Measurements from ENCODE around the gene IGF2BP2.

IGF2BP2 gene

DNA sequence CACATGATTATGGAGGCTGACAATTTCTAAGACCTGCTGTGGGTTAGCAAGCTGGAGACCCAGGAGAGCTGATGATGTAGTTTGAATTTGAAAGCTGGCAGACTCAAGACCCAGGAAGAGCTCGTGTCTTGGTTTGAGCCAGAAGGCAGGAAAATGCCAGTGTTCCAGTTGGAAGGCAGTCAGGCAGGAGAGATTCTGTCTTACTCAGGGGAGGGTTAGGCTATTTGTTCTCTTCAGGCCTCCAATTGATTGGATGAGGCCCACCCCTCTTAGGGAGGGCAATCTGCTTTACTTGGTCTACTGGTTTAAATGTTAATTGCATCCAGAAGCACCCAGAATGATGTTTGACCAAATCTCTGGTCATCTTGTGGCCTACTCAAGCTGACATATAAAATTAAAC lies 40.4 kb upstream of the IGF2BP2 start:
- H3K4me3 ChIP-seq (ENCODE audit: low read depth, low read length) = no peak overlapping the region
- DNase-seq (ENCODE audit: low read depth) = no peak
- TF ChIP-seq POLR2A (IDR thresholded peaks at IDR 0.05; ENCODE audit: extremely low read depth, insufficient read length) = no peak

DNA sequence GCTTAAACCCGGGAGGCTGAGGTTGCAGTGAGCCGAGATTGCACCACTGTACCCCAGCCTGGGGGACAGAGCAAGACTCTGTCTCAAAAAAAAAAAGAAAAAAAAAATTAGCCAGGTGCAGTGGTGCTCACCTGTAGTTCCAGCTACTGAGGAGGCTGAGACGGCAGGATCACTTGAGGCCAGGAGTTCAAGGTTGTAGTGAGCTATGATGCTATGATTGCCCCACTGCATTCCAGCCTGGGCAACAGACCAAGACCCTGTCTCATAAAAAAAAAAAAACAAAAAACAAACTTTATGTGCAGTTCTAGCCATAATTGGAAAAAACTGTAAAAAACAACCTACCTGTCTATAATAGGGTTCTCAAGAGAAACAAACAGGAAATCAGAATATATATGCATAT lies 39.9 kb upstream of the IGF2BP2 start:
- DNase-seq (ENCODE audit: low read depth) = no peak
- H3K4me3 ChIP-seq (ENCODE audit: low read depth, low read length) = no peak overlapping the region
- TF ChIP-seq MYC (IDR thresholded peaks at IDR 0.05; ENCODE audit: low read depth, low read length) = no peak
- TF ChIP-seq, protein P1, sequence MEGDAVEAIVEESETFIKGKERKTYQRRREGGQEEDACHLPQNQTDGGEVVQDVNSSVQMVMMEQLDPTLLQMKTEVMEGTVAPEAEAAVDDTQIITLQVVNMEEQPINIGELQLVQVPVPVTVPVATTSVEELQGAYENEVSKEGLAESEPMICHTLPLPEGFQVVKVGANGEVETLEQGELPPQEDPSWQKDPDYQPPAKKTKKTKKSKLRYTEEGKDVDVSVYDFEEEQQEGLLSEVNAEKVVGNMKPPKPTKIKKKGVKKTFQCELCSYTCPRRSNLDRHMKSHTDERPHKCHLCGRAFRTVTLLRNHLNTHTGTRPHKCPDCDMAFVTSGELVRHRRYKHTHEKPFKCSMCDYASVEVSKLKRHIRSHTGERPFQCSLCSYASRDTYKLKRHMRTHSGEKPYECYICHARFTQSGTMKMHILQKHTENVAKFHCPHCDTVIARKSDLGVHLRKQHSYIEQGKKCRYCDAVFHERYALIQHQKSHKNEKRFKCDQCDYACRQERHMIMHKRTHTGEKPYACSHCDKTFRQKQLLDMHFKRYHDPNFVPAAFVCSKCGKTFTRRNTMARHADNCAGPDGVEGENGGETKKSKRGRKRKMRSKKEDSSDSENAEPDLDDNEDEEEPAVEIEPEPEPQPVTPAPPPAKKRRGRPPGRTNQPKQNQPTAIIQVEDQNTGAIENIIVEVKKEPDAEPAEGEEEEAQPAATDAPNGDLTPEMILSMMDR (IDR thresholded peaks at IDR 0.05; ENCODE audit: low read depth, low read length) = no peak
- no peak for TF ChIP-seq POLR2A (IDR thresholded peaks at IDR 0.05; ENCODE audit: extremely low read depth, insufficient read length)
- TF ChIP-seq, protein P2, sequence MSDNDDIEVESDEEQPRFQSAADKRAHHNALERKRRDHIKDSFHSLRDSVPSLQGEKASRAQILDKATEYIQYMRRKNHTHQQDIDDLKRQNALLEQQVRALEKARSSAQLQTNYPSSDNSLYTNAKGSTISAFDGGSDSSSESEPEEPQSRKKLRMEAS (IDR thresholded peaks at IDR 0.05; ENCODE audit: low read depth, low read length) = no peak

DNA sequence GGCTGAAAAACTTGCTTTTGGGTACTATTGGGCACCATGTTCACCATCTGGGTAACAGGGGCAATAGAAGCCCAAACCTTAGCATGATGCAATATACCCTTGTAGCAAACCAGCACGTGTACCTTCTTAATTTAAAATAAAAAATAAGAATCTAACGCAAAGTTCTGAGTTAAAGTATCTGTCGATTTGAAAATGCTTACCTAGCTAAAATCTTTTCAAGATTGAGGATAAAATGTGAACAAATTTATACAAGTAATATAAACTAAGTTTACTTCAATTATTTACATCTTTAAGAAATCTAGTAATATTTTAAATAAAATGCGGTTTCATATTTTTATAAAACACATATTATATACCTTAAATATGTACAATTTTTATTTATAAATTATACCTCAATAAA lies 38.1 kb upstream of the IGF2BP2 start:
- TF ChIP-seq MYC (IDR thresholded peaks at IDR 0.05; ENCODE audit: low read depth, low read length) = no peak
- TF ChIP-seq, protein P2 (IDR thresholded peaks at IDR 0.05; ENCODE audit: low read depth, low read length) = no peak
- TF ChIP-seq, protein P1 (IDR thresholded peaks at IDR 0.05; ENCODE audit: low read depth, low read length) = no peak
- TF ChIP-seq POLR2A (IDR thresholded peaks at IDR 0.05; ENCODE audit: extremely low read depth, insufficient read length) = no peak
- H3K4me3 ChIP-seq (ENCODE audit: low read depth, low read length) = no peak overlapping the region
- DNase-seq (ENCODE audit: low read depth) = no peak

DNA sequence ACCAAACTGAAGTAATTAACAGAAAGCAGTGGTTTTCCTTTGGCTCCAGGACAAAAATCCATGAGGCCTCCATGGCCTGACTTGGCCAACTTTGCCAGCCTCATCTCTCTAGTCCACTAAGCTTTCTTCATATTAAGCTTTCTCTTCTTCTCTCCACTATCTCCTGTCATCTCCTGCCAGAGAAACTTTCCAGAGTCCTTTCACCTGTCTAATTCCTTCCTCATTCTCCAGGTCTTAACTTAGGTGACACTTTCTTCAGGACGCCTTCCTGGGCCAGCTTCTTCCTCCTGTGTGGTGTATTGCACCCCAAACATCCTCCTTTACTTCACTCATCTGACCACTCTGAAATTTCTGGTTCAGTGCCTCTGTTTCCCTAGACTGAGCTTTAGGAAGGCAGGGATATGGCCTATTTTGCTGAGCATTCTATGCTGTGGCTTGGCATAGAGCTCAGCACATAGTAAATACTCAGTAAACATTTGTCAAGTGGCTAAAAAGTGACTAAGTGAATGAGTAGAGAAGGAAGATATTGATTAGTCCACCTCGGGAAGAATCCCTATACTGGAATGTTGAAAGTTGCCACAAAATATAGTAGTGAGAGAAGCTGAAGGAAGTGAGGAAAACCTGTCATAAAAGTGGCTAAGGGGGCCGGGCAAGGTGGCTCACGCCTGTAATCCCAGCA lies 34.6 kb upstream of the IGF2BP2 start:
- no peak for DNase-seq (ENCODE audit: low read depth)
- no peak for TF ChIP-seq MYC (IDR thresholded peaks at IDR 0.05; ENCODE audit: low read depth, low read length)
- TF ChIP-seq, protein P1 (IDR thresholded peaks at IDR 0.05; ENCODE audit: low read depth, low read length) = no peak
- no peak for TF ChIP-seq POLR2A (IDR thresholded peaks at IDR 0.05; ENCODE audit: extremely low read depth, insufficient read length)
- TF ChIP-seq, protein P2 (IDR thresholded peaks at IDR 0.05; ENCODE audit: low read depth, low read length) = no peak

DNA sequence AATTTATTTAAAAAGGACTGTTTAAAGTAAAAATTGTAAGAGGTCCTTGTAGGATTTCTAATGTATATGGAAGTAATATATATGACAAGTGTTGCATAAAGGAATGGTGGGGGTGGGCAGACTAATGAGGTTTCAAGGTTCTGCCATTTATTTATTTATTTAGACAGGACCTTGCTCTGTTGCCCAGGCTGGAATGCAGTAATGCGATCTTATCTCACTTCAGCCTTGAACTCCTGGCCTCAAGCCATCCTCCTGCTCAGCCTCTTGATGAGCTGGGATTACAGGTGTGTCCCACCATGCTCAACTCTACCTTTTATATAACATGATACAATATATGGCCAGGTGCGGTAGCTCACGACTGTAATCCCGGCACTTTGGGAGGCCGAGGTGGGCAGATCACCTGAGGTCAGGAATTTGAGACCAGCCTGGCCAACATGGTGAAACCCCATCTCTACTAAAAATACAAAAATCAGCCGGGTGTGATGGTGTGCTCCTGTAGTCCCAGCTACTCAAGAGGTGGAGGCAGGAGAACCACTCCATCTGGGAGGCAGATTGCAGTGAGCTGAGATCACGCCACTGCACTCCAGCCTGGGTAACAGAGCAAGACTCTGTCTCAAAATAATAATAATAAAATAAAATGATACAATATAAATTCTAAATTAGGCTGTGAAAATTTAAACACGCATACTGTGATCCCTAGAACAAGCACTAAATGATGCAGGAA lies 33.8 kb upstream of the IGF2BP2 start:
- TF ChIP-seq POLR2A (IDR thresholded peaks at IDR 0.05; ENCODE audit: extremely low read depth, insufficient read length) = no peak
- DNase-seq (ENCODE audit: low read depth) = no peak
- H3K4me3 ChIP-seq (ENCODE audit: low read depth, low read length) = no peak overlapping the region

More for the DNA sequence above, 34.6 kb upstream of the IGF2BP2 start:
- no peak overlapping the region for H3K4me3 ChIP-seq (ENCODE audit: low read depth, low read length)

DNA sequence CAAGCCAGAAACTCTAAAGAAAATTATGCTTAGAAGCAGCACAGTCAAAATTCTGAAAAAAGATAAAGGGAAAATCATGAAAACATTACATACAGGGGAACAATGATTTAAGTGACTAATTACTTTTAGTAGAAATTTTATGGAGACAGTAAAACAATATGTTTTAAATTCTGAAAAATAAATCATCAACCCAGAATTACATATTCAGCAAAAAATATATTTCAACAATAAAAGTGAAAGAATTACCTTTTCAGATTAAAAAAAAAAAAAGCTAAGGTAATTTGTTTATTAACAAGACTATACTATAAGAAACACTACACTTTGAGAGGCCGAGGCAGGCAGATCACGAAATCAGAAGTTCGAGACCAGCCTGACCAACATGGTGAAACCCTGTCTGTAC lies 32.4 kb upstream of the IGF2BP2 start:
- no peak overlapping the region for H3K4me3 ChIP-seq (ENCODE audit: low read depth, low read length)
- TF ChIP-seq POLR2A (IDR thresholded peaks at IDR 0.05; ENCODE audit: extremely low read depth, insufficient read length) (no peak), MYC (IDR thresholded peaks at IDR 0.05; ENCODE audit: low read depth, low read length) (no peak)
- TF ChIP-seq, protein P1 (IDR thresholded peaks at IDR 0.05; ENCODE audit: low read depth, low read length) = no peak
- TF ChIP-seq, protein P2 (IDR thresholded peaks at IDR 0.05; ENCODE audit: low read depth, low read length) = no peak
- no peak for DNase-seq (ENCODE audit: low read depth)
